NT2/D1 (cell line): ENCODE data around the gene GALNT9.

Source experiments
- SUZ12 ChIP-seq: IDR thresholded peaks from 2 replicates; pipeline ENCODE4 v1.6.1; 2011; ENCODE audit not compliant: insufficient read length, insufficient read depth; ENCODE audit errors: extremely low read depth
- YY1 ChIP-seq: IDR thresholded peaks from 2 replicates; pipeline ENCODE4 v1.6.1; 2011; ENCODE audit not compliant: insufficient read length, insufficient read depth
- ZNF274 ChIP-seq: IDR thresholded peaks from 2 replicates; pipeline ENCODE4 v1.6.1; 2011; ENCODE audit warnings: mild to moderate bottlenecking, low read depth, low read length

DNA sequence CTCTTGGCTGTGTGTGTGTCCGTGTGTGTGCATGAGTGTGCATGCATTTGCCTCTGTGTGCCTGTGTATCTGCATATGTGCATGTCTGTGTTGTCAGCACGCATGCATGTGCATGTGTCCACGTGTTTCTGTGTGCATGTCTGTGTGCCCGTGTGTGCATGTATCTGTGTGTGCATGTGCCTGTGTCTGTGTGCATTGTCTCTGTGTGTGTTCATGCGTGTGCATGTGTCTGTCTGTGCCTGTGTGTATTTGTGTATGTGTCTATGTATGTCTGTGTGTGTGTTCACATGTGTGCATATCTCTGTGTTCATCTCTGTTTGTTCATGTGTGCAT lies 1.1 kb upstream of the GALNT9 start:
- TF ChIP-seq ZNF274, result no peak
- no peak for TF ChIP-seq YY1
- TF ChIP-seq SUZ12, result no peak
